ENCODE data around the gene RNF135. TPM values are rescaled to one million over a fixed set of nuclear protein-coding genes. Genes with fewer than 3 reads are reported as not detected.
"Not testable (repeated sequence)": the region's sequence is repeated elsewhere in the genome, so short reads cannot be mapped to it uniquely, and the experiment has no call there.

RNF135 gene
- total RNA-seq, 1 experiment from 2014 or later = 19.6 TPM

GRCh38 chr17:31002047-31002446 lies 31.2 kb downstream of the RNF135 start:
- no peak for DNase-seq (ENCODE audit: low spot score)

- DNase-seq (ENCODE audit: low spot score) = no peak
Observed at GRCh38 chr17:31003225-31003866, 32.5 kb downstream of the RNF135 start.

GRCh38 chr17:31004160-31004559 lies 33.3 kb downstream of the RNF135 start:
- DNase-seq (ENCODE audit: low spot score) = no peak

GRCh38 chr17:31007695-31008373 lies 37.0 kb downstream of the RNF135 start:
- DNase-seq (ENCODE audit: low spot score) = no peak

- no peak for DNase-seq (ENCODE audit: low spot score)
Observed at GRCh38 chr17:31008374-31009041, 37.7 kb downstream of the RNF135 start.

GRCh38 chr17:31009042-31009702 lies 38.3 kb downstream of the RNF135 start:
- not testable (repeated sequence) for DNase-seq (ENCODE audit: low spot score)

GRCh38 chr17:31010014-31010413 lies 39.2 kb downstream of the RNF135 start:
- DNase-seq (ENCODE audit: low spot score) = not testable (repeated sequence)

- DNase-seq (ENCODE audit: low spot score) = no peak
Observed at GRCh38 chr17:31013844-31014243, 43.0 kb downstream of the RNF135 start.

GRCh38 chr17:31015639-31016038 lies 44.8 kb downstream of the RNF135 start:
- DNase-seq (ENCODE audit: low spot score) = no peak

GRCh38 chr17:31019004-31019403 lies 48.2 kb downstream of the RNF135 start:
- no peak for DNase-seq (ENCODE audit: low spot score)

GRCh38 chr17:31023171-31023570 lies 52.3 kb downstream of the RNF135 start:
- not testable (repeated sequence) for DNase-seq (ENCODE audit: low spot score)

- DNase-seq (ENCODE audit: low spot score) = no peak
Observed at GRCh38 chr17:31031841-31032240, 61.0 kb downstream of the RNF135 start.

- DNase-seq (ENCODE audit: low spot score) = not testable (repeated sequence)
Observed at GRCh38 chr17:31035611-31036010, 64.8 kb downstream of the RNF135 start.

- DNase-seq (ENCODE audit: low spot score) = not testable (repeated sequence)
Observed at GRCh38 chr17:31040837-31041236, 70.0 kb downstream of the RNF135 start.

- DNase-seq (ENCODE audit: low spot score) = not testable (repeated sequence)
Observed at GRCh38 chr17:31042378-31042777, 71.5 kb downstream of the RNF135 start.

GRCh38 chr17:31046856-31047425 lies 76.1 kb downstream of the RNF135 start:
- DNase-seq (ENCODE audit: low spot score) = not testable (repeated sequence)

GRCh38 chr17:31048142-31048541 lies 77.3 kb downstream of the RNF135 start:
- DNase-seq (ENCODE audit: low spot score) = no peak

GRCh38 chr17:31048780-31049179 lies 77.9 kb downstream of the RNF135 start:
- no peak for DNase-seq (ENCODE audit: low spot score)
